Endothelial cell of umbilical vein (primary cell): Measurements from ENCODE around the gene METTL8. TPM values are rescaled to one million over a fixed set of nuclear protein-coding genes. Genes with fewer than 3 reads are reported as not detected.

ENCODE experiments used
- BruUV-seq: library from RNA; stranded (reverse); fragments of 400-500 nt; replicated peaks from 2 replicates; lab custom pipeline; 2021; lab: Mats Ljungman, UMichigan
- CTCF ChIA-PET: fragments of 300-600, 350-600 bp; sonication (Branson Sonifier 250); formaldehyde crosslinking; loops from one replicate; lab custom pipeline; 2021; ENCODE audit warnings: antibody characterized with exemption, inconsistent platforms; lab: Charles Lee
- POLR2A ChIA-PET: fragments of 300-600, 350-600 bp; sonication (Branson Sonifier 250); formaldehyde crosslinking; loops from one replicate; lab custom pipeline; 2021; ENCODE audit warnings: antibody characterized with exemption, inconsistent platforms; lab: Charles Lee
- DNase-seq: peaks from one replicate; pipeline ENCODE4 v3.0.0-alpha.2; 2011; ENCODE audit warnings: low read depth, low spot score
- FAIRE-seq: peaks from 2 replicates; lab custom pipeline; 2011; peaks lifted over from hg19 to GRCh38; lab: Jason Lieb, UNC
- H2AFZ ChIP-seq: 2 replicates; pipeline ENCODE4 v1.6.0; 2012; ENCODE audit warnings: low read depth, low read length, control low read depth, inconsistent platforms
- H3K27ac ChIP-seq: 2 replicates; pipeline ENCODE4 v1.5.1; 2011; ENCODE audit warnings: low read depth, mild to moderate bottlenecking, control low read depth, low read length, moderate library complexity; ENCODE audit not compliant: insufficient read depth
- H3K27me3 ChIP-seq, 2 experiments: 2 replicates each; pipeline versions ENCODE4 v1.6.0 to v1.6.1; 2011; ENCODE audit warnings: low read length in 2 of 2, mixed read lengths in 1 of 2; ENCODE audit not compliant: control insufficient read depth in 2 of 2, insufficient read depth in 2 of 2
- H3K36me3 ChIP-seq, 2 experiments: 2 replicates in 1 of 2; 3 replicates in 1 of 2; pipeline ENCODE4 v1.5.1; 2011; ENCODE audit warnings: low read length in 2 of 2, mild to moderate bottlenecking in 1 of 2, moderate library complexity in 1 of 2; ENCODE audit not compliant: control insufficient read depth in 2 of 2, insufficient read depth in 2 of 2; ENCODE audit errors: extremely low read depth in 1 of 2
- H3K4me1 ChIP-seq: 3 replicates; pipeline ENCODE4 v1.5.1; 2011; ENCODE audit warnings: mild to moderate bottlenecking, low read length; ENCODE audit not compliant: control insufficient read depth, insufficient read depth; ENCODE audit errors: extremely low read depth
- H3K4me2 ChIP-seq: 2 replicates; pipeline ENCODE4 v1.6.1; 2011; ENCODE audit warnings: low read length, control low read depth, mixed read lengths; ENCODE audit not compliant: insufficient read depth
- H3K4me3 ChIP-seq, 3 experiments: fragments of 200-600 bp in 1 of 3; sonication (generic), shearing (Covaris generic) in 1 of 3; replicated peaks in 1 of 3; 2 replicates each; pipeline ENCODE4 v1.5.1; 2011 to 2016; ENCODE audit warnings: control low read depth in 3 of 3, low read length in 3 of 3, mild to moderate bottlenecking in 2 of 3, inconsistent platforms in 1 of 3, low read depth in 1 of 3, moderate library complexity in 1 of 3; ENCODE audit not compliant: insufficient read depth in 1 of 3
- H3K79me2 ChIP-seq: 2 replicates; pipeline ENCODE4 v1.6.0; 2012; ENCODE audit warnings: low read length, inconsistent platforms; ENCODE audit not compliant: control insufficient read depth, insufficient read depth
- H3K9ac ChIP-seq: replicated peaks from 2 replicates; pipeline ENCODE3; 2011; ENCODE audit warnings: low read length, control low read depth; ENCODE audit not compliant: insufficient read depth; ENCODE audit errors: extremely low read depth
- H3K9me1 ChIP-seq: replicated peaks from 3 replicates; pipeline ENCODE4 v1.6.0; 2011; ENCODE audit warnings: mild to moderate bottlenecking, low read length; ENCODE audit not compliant: control insufficient read depth, insufficient read depth; ENCODE audit errors: extremely low read depth
- H3K9me3 ChIP-seq: replicated peaks from 2 replicates; pipeline ENCODE4 v1.5.1; 2012; ENCODE audit warnings: low read length, inconsistent platforms; ENCODE audit not compliant: control insufficient read depth, insufficient read depth
- H4K20me1 ChIP-seq: replicated peaks from 2 replicates; pipeline ENCODE3; 2011; ENCODE audit warnings: mild to moderate bottlenecking, low read length; ENCODE audit not compliant: control insufficient read depth, insufficient read depth; ENCODE audit errors: extremely low read depth
- CTCF ChIP-seq, 2 donors: IDR thresholded peaks; 1 replicate in 1 of 2; 2 replicates in 1 of 2; pipeline ENCODE4 v1.5.1; 2011; ENCODE audit warnings: low read length in 2 of 2, mild to moderate bottlenecking in 2 of 2, moderate library complexity in 2 of 2, control low read depth in 1 of 2, inconsistent platforms in 1 of 2, low read depth in 1 of 2; ENCODE audit not compliant: insufficient read depth in 1 of 2; ENCODE audit errors: extremely low read depth in 1 of 2
- EZH2 ChIP-seq: IDR thresholded peaks from 2 replicates; pipeline ENCODE4 v1.6.1; 2012; ENCODE audit warnings: borderline replicate concordance, low read depth, mild to moderate bottlenecking, moderate library complexity, low read length, inconsistent platforms; ENCODE audit not compliant: severe bottlenecking
- FOS ChIP-seq: IDR thresholded peaks from 2 replicates; pipeline ENCODE4 v1.6.1; 2011; ENCODE audit warnings: mild to moderate bottlenecking, low read length, moderate library complexity, borderline replicate concordance; ENCODE audit not compliant: insufficient read depth
- GATA2 ChIP-seq: IDR thresholded peaks from 2 replicates; pipeline ENCODE4 v1.7.0; 2011; ENCODE audit warnings: low read depth, mild to moderate bottlenecking, moderate library complexity, mixed read lengths, low read length; ENCODE audit not compliant: insufficient read length, insufficient read depth
- JUN ChIP-seq: IDR thresholded peaks from 2 replicates; pipeline ENCODE4 v1.6.1; 2011; ENCODE audit warnings: borderline replicate concordance, low read depth; ENCODE audit not compliant: insufficient read length, insufficient read depth
- MAX ChIP-seq: IDR thresholded peaks from 2 replicates; pipeline ENCODE4 v1.6.1; 2011; ENCODE audit not compliant: insufficient read depth, insufficient read length
- MYC ChIP-seq: IDR thresholded peaks from one replicate; pipeline ENCODE4 v1.6.1; 2011; ENCODE audit warnings: mild to moderate bottlenecking, low read depth, low read length
- POLR2A ChIP-seq: IDR thresholded peaks from 2 replicates; pipeline ENCODE4 v1.6.1; 2012; ENCODE audit warnings: low read depth, mild to moderate bottlenecking, control low read depth, low read length
- POLR2AphosphoS5 ChIP-seq: IDR thresholded peaks from 2 replicates; pipeline ENCODE4 v1.6.1; 2012; ENCODE audit warnings: low read depth, mild to moderate bottlenecking, control low read depth, low read length, moderate library complexity; ENCODE audit not compliant: insufficient read depth
- dilution Hi-C: fragments of 300-500 bp; cut with MboI; formaldehyde crosslinking; loops from one replicate; pipeline ENCODE4 v1.15.0; 2019; ENCODE audit warnings: low sequenced_read_pairs; ENCODE audit not compliant: extremely low pct_ligation_motif_present
- intact Hi-C: fragments of 100-400 bp; cut with micrococcal nuclease; formaldehyde crosslinking; loops from one replicate; pipeline ENCODE4 v1.10.0; 2022
- polyA plus RNA-seq, 4 experiments: library from polyadenylated mRNA; depleted of rRNA in 3 of 4; stranded (reverse) in 3 of 4; unstranded in 1 of 4; fragments of >200 nt; gene quantifications; 2 replicates each; pipeline versions ENCODE4 v1.2.1 to v1.2.3, GENCODE V29; 2011 to 2012; ENCODE audit warnings: missing spikeins in 1 of 4
- total RNA-seq: library from RNA; stranded (reverse); gene quantifications from 2 replicates; pipeline ENCODE4 v1.2.3, GENCODE V29; 2021

Gene METTL8
- total and polyA plus RNA-seq, 2 donors (not counting 3 experiments of a cell fraction or from before 2014, with no cell fraction given), result 7.0 to 20.2 TPM

- BruUV-seq, result no TSS peak
- Histone ChIP-seq H2AFZ (peak overlapping the region; percentile 9), H3K36me3 (no peaks in the 10 kb centered on the region), H3K4me2 (peak overlapping the region; percentile 2), H3K27me3 (no peaks in the 10 kb centered on the region), H3K9me1 (no peaks in the 10 kb centered on the region), H4K20me1 (no peaks in the 10 kb centered on the region), H3K9me3 (no peaks in the 10 kb centered on the region), H3K79me2 (peaks cover 7% of the 10 kb centered on the region), H3K9ac (peak overlapping the region; percentile 17), H3K27ac (no peak overlapping the region), H3K4me3 (no peak overlapping the region), H3K4me1 (peaks cover 35% of the 10 kb centered on the region)
- TF ChIP-seq JUN, result no peak
- TF ChIP-seq POLR2AphosphoS5, result no peak
- TF ChIP-seq EZH2, result no peak
- TF ChIP-seq POLR2A, result no peak
- no peak for TF ChIP-seq CTCF (IDR thresholded peaks at IDR 0.05; ENCODE audit: extremely low read depth in 1 of 2, insufficient read depth in 1 of 2, low read depth in 1 of 2, low read length in 2 of 2)
- no peak for TF ChIP-seq MYC
- no peak for TF ChIP-seq GATA2
- no peak for TF ChIP-seq FOS
- no peak for TF ChIP-seq MAX
- POLR2A ChIA-PET, result no interaction called here
- FAIRE-seq, result no peak
- intact Hi-C loops (no loop called here), dilution Hi-C loops (no loop called here)
- peak; percentile 19 for DNase-seq
- CTCF ChIA-PET, result interaction anchor here (1.3 kb wide), 1 partner anchor 13 kb away, joined by 3 read pairs; no protein-coding TSS in a partner anchor
Measured at GRCh38 chr2:171409436-171409971, 24.3 kb downstream of the METTL8 start.
